Left lung (tissue), 10 donors: Measurements from ENCODE around the gene VWA5B2. TPM values are rescaled to one million over a fixed set of nuclear protein-coding genes. Genes with fewer than 3 reads are reported as not detected.
A peak's percentile ranks its signal among the peaks of the same experiment; 100 is the strongest.

Experiments used
- ATAC-seq: fragments of 200-7000 bp; cut with Tn5 transposase; one replicate; pipeline ENCODE4 v1.9.1; 2020; ENCODE audit warnings: moderate library complexity
- DNase-seq, 4 donors: peaks; one replicate each; pipeline ENCODE4 v3.0.0-alpha.2; 2013 to 2020
- H3K27ac ChIP-seq, 2 donors: fragments of 200-600 bp; sonication (generic) in 1 of 2; one replicate each; pipeline versions ENCODE4 v1.5.0 to v1.8.0; 2020 to 2021
- H3K27me3 ChIP-seq, 2 donors: fragments of 200-600 bp; sonication (generic) in 1 of 2; one replicate each; pipeline versions ENCODE4 v1.5.0 to v1.8.0; 2020 to 2021
- H3K36me3 ChIP-seq, 2 donors: fragments of 200-600 bp; sonication (generic) in 1 of 2; one replicate each; pipeline versions ENCODE4 v1.5.0 to v1.8.0; 2020 to 2021
- H3K4me1 ChIP-seq, 2 donors: fragments of 200-600 bp; one replicate each; pipeline ENCODE4 v1.8.0; 2021
- H3K4me3 ChIP-seq, 2 donors: fragments of 200-600 bp; sonication (generic) in 1 of 2; one replicate each; pipeline versions ENCODE4 v1.5.0 to v1.8.0; 2020 to 2021; ENCODE audit warnings: mild to moderate bottlenecking in 1 of 2
- H3K9me3 ChIP-seq, 2 donors: fragments of 200-600 bp; sonication (generic) in 1 of 2; one replicate each; pipeline versions ENCODE4 v1.5.0 to v1.8.0; 2020 to 2021
- CTCF ChIP-seq, 2 donors: fragments of 200-600 bp; sonication (generic) in 1 of 2; IDR thresholded peaks; one replicate each; pipeline versions ENCODE4 v1.5.0 to v1.8.0; 2021; ENCODE audit warnings: antibody characterized with exemption in 2 of 2
- intact Hi-C, 2 donors: fragments of 100-400 bp; cut with DNase I; formaldehyde crosslinking; loops; one replicate each; pipeline versions ENCODE4 v1.11.2 to v1.14.2; 2022
- microRNA-seq, 2 donors: library from miRNA; unstranded; fragments of <30 nt; microRNA quantifications; one replicate each; pipeline ENCODE4, GENCODE V29; 2019
- polyA plus RNA-seq, 6 donors: library from polyadenylated mRNA; unstranded; fragments of 120-200 nt; gene quantifications; one replicate each; pipeline ENCODE4 v1.2.1, GENCODE V29; 2013; ENCODE audit not compliant: insufficient read length in 6 of 6
- total RNA-seq, 2 donors: library from RNA; stranded (reverse); fragmentation: NEBNext Ultra II Directional; extraction: Animal tissue kit (Norgen Biotek cat#: 25700); gene quantifications; one replicate each; pipeline ENCODE4 v1.2.1, GENCODE V29; 2021
- donor health status: DM: no; HTN: yes; CAD: no.
- donor health status: DM: no; HTN: no; CAD: no.

VWA5B2 gene
- total and polyA plus RNA-seq, 8 donors, result 0.31 to 2.4 (median 1.4) TPM; not detected in 1

- H3K4me3 ChIP-seq, result no peak overlapping the region
- H3K9me3 ChIP-seq, result no peaks in the 10 kb centered on the region
- H3K27me3 ChIP-seq, result peaks cover 6 to 28% of the 10 kb centered on the region in 2 donors
- intact Hi-C loops, result no loop called here
- H3K27ac ChIP-seq, result no peak overlapping the region
- peak in 2 of 4 donors; percentile 19 to 82 for DNase-seq
- H3K36me3 ChIP-seq, result no peaks in the 10 kb centered on the region
- ATAC-seq, result peak; percentile 80
- H3K4me1 ChIP-seq, result no peaks in the 10 kb centered on the region
- peak; percentile 52 to 53 for TF ChIP-seq CTCF (IDR thresholded peaks at IDR 0.05)
These were observed 60.1 kb downstream of the VWA5B2 start for GRCh38 chr3:184289426-184289938.

- no peak for TF ChIP-seq CTCF (IDR thresholded peaks at IDR 0.05)
- no peaks in the 10 kb centered on the region for H3K9me3 ChIP-seq
- no peaks in the 10 kb centered on the region for H3K36me3 ChIP-seq
- no peak overlapping the region for H3K4me3 ChIP-seq
- no peak for DNase-seq
- H3K27ac ChIP-seq, result no peak overlapping the region
- H3K27me3 ChIP-seq, result peaks cover 6 to 28% of the 10 kb centered on the region in 2 donors
- ATAC-seq, result no peak
- no peaks in the 10 kb centered on the region for H3K4me1 ChIP-seq
- intact Hi-C loops, result no loop called here
These were observed 60.9 kb downstream of the VWA5B2 start for GRCh38 chr3:184290331-184290730.

- ATAC-seq (no peak), DNase-seq (no peak)
- intact Hi-C loops, result no loop called here
These were observed 61.8 kb downstream of the VWA5B2 start for GRCh38 chr3:184291044-184291737.

More at GRCh38 chr3:184291044-184291737, 61.8 kb downstream of the VWA5B2 start:
- no peaks in the 10 kb centered on the region for H3K36me3 ChIP-seq
- no peak overlapping the region for H3K4me3 ChIP-seq
- no peak for TF ChIP-seq CTCF (IDR thresholded peaks at IDR 0.05)
- H3K4me1 ChIP-seq, result no peaks in the 10 kb centered on the region
- H3K27ac ChIP-seq, result no peak overlapping the region
- H3K27me3 ChIP-seq, result peaks cover 6 to 28% of the 10 kb centered on the region in 2 donors
- no peaks in the 10 kb centered on the region for H3K9me3 ChIP-seq

Small RNA genes within 50 kb of the gene (microRNA-seq; reads per million reads assigned to microRNA genes)
- 0.17 to 0.41 reads per million in 2 donors for gene MIR1224

Other genes with a start within 250 kb of the VWA5B2 start
- 10 to 100 TPM; 37.7 to 40.5 TPM for gene ABCC5, start 211.7 kb upstream of the VWA5B2 start, total RNA-seq
- gene ABCC5, start 211.7 kb upstream of the VWA5B2 start, polyA plus RNA-seq, result 10 to 100 TPM; 64.0 to 96.4 (median 79.9) TPM
- gene HTR3D, start 197.8 kb upstream of the VWA5B2 start, total RNA-seq, result not detected
- not detected for gene HTR3D, start 197.8 kb upstream of the VWA5B2 start, polyA plus RNA-seq
- under 1 TPM in 1 of 2 donors, not detected in 1; 0.16 TPM for gene HTR3C, start 176.5 kb upstream of the VWA5B2 start, total RNA-seq
- under 1 TPM in 3 of 6 donors, not detected in 3; 0.10 to 0.15 (median 0.14) TPM for gene HTR3C, start 176.5 kb upstream of the VWA5B2 start, polyA plus RNA-seq
- not detected for gene HTR3E, start 132.5 kb upstream of the VWA5B2 start, total RNA-seq
- gene HTR3E, start 132.5 kb upstream of the VWA5B2 start, polyA plus RNA-seq, result not detected
- 10 to 100 TPM; 32.2 to 44.5 TPM for gene EIF2B5, start 94.2 kb upstream of the VWA5B2 start, total RNA-seq
- gene EIF2B5, start 94.2 kb upstream of the VWA5B2 start, polyA plus RNA-seq, result 10 to 100 TPM; 50.3 to 66.3 (median 59.9) TPM
- gene DVL3, start 74.2 kb upstream of the VWA5B2 start, total RNA-seq, result 10 to 100 TPM; 62.5 to 72.6 TPM
- gene DVL3, start 74.2 kb upstream of the VWA5B2 start, polyA plus RNA-seq, result 100 to 1,000 TPM in 2 of 6 donors, 10 to 100 TPM in 4; 82.8 to 106 (median 98.1) TPM
- gene AP2M1, start 54.7 kb upstream of the VWA5B2 start, total RNA-seq, result 100 to 1,000 TPM; 296 to 347 TPM
- gene AP2M1, start 54.7 kb upstream of the VWA5B2 start, polyA plus RNA-seq, result 100 to 1,000 TPM; 327 to 405 (median 351) TPM
- gene ABCF3, start 43.4 kb upstream of the VWA5B2 start, total RNA-seq, result 10 to 100 TPM; 63.3 to 69.9 TPM
- 10 to 100 TPM; 57.6 to 75.2 (median 67.8) TPM for gene ABCF3, start 43.4 kb upstream of the VWA5B2 start, polyA plus RNA-seq
- gene ALG3, start 19.4 kb downstream of the VWA5B2 start, total RNA-seq, result 10 to 100 TPM; 35.3 to 57.2 TPM
- gene ALG3, start 19.4 kb downstream of the VWA5B2 start, polyA plus RNA-seq, result 10 to 100 TPM; 24.7 to 32.9 (median 29.4) TPM
- gene EEF1AKMT4, start 20.1 kb downstream of the VWA5B2 start, total RNA-seq, result 1 to 10 TPM; 4.6 to 6.5 TPM
- gene EEF1AKMT4, start 20.1 kb downstream of the VWA5B2 start, polyA plus RNA-seq, result 1 to 10 TPM; 1.8 to 3.2 (median 2.4) TPM
- gene CAMK2N2, start 32.0 kb downstream of the VWA5B2 start, total RNA-seq, result 1 to 10 TPM in 1 of 2 donors, under 1 TPM in 1; 0.34 to 1.0 TPM
- under 1 TPM in 5 of 6 donors, not detected in 1; 0.10 to 0.50 (median 0.21) TPM for gene CAMK2N2, start 32.0 kb downstream of the VWA5B2 start, polyA plus RNA-seq
- not detected for gene ECE2, start 46.4 kb downstream of the VWA5B2 start, total RNA-seq
- not detected for gene ECE2, start 46.4 kb downstream of the VWA5B2 start, polyA plus RNA-seq
- 100 to 1,000 TPM; 195 to 263 TPM for gene PSMD2, start 69.7 kb downstream of the VWA5B2 start, total RNA-seq
- 100 to 1,000 TPM; 182 to 225 (median 213) TPM for gene PSMD2, start 69.7 kb downstream of the VWA5B2 start, polyA plus RNA-seq
- 100 to 1,000 TPM; 336 to 406 TPM for gene EIF4G1, start 85.0 kb downstream of the VWA5B2 start, total RNA-seq
- 100 to 1,000 TPM; 158 to 280 (median 193) TPM for gene EIF4G1, start 85.0 kb downstream of the VWA5B2 start, polyA plus RNA-seq
- gene FAM131A, start 108.0 kb downstream of the VWA5B2 start, total RNA-seq, result 10 to 100 TPM; 14.7 to 19.2 TPM
- gene FAM131A, start 108.0 kb downstream of the VWA5B2 start, polyA plus RNA-seq, result 10 to 100 TPM; 12.4 to 19.3 (median 14.8) TPM
- 1 to 10 TPM; 4.4 to 5.6 TPM for gene CLCN2, start 132.0 kb downstream of the VWA5B2 start, total RNA-seq
- gene CLCN2, start 132.0 kb downstream of the VWA5B2 start, polyA plus RNA-seq, result 10 to 100 TPM in 4 of 6 donors, 1 to 10 TPM in 2; 8.9 to 12.0 (median 11.0) TPM
- gene POLR2H, start 132.1 kb downstream of the VWA5B2 start, total RNA-seq, result 10 to 100 TPM; 54.7 to 71.3 TPM
- 10 to 100 TPM; 77.8 to 98.6 (median 89.8) TPM for gene POLR2H, start 132.1 kb downstream of the VWA5B2 start, polyA plus RNA-seq
- gene THPO, start 148.6 kb downstream of the VWA5B2 start, total RNA-seq, result under 1 TPM; 0.23 to 0.65 TPM
- gene THPO, start 148.6 kb downstream of the VWA5B2 start, polyA plus RNA-seq, result 1 to 10 TPM; 1.4 to 2.3 (median 2.0) TPM
- 1 to 10 TPM; 5.6 to 8.6 TPM for gene CHRD, start 150.5 kb downstream of the VWA5B2 start, total RNA-seq
- 10 to 100 TPM; 11.9 to 19.0 (median 13.9) TPM for gene CHRD, start 150.5 kb downstream of the VWA5B2 start, polyA plus RNA-seq